ENCODE measurements around the gene RPS6KA5.
"Not testable (repeated sequence)": the region's sequence is repeated elsewhere in the genome, so short reads cannot be mapped to it uniquely, and the experiment has no call there.

RPS6KA5 gene

DNA sequence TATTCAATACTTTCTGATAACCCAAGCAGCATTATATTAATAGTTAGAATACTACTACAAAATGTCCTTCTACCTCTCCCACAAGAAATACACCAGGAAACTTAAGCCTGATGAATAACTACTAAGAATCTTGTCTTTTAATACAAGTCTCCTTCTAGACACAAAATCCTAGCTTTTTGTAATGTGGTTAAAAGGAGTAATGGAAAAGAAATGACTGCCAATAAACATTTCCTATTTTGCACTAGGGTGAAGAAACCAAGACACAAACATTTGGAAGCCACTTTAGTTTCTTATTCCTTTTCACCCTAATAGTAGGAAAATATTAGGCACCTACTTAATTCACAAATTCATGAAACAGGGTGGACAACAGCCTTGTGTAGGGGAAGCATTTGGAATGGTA is 192.9 kb downstream of the RPS6KA5 start:
- FAIRE-seq = no peak

DNA sequence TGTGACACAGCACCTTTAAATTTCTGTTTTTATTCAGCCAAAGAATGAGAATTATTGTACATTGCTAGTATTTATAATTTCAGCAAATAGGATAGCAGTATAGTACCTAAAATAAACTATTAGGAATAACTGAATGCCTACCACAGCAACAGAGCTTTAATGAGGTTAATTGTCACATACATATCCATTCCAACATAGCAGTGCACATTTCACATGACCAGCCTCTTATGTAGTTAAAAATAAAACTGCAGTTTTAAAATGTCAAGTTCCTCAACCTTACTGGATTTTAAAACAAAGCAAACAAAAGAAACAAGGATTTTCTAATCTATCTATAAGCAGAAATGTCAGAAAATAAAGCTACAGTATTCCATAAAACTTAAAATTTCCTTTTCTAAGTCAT is 193.6 kb downstream of the RPS6KA5 start:
- FAIRE-seq = no peak

DNA sequence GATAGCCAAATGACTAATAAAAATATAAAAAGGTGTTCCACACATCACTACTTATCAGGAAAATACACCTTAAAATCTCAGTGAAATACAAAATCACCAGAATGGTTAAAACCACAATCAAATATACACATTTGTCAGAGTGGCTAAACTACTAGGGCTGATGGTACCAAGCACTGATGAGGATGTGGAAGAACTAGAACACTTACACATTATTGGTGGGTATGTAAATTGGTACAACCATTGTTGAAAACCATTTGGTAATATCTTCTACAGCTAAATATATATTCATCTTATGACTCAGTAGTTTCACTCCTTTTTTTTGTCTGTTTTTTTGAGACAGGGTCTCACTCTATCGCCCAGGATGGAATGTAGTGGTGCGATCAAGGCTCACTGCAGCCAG is 195.7 kb downstream of the RPS6KA5 start:
- no peak for FAIRE-seq

- FAIRE-seq = no peak
Observed at GRCh38 chr14:90858511-90858910, 201.9 kb downstream of the RPS6KA5 start.

DNA sequence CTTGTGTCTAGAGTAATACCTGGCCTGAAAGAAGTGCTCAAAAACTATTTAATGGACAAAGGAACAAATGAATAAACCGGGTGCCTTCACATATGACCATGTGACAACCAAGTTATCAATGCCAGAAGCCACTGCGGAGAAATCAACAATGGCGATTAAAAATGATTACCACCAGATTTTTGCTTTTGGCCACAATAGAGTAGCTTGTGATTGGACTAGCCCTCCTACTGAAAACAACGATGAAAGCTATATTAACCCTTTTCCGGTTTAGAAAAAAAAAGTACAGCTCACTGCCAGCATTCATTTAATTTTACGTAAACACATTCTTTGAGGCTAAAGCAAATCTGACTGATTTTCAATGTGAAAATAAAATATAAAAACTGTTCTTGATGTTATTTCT is 202.6 kb downstream of the RPS6KA5 start:
- FAIRE-seq = no peak

GRCh38 chr14:90856115-90856514 is 204.3 kb downstream of the RPS6KA5 start:
- not testable (repeated sequence) for FAIRE-seq

GRCh38 chr14:90853116-90853515 is 207.3 kb downstream of the RPS6KA5 start:
- FAIRE-seq = peak; percentile 99

DNA sequence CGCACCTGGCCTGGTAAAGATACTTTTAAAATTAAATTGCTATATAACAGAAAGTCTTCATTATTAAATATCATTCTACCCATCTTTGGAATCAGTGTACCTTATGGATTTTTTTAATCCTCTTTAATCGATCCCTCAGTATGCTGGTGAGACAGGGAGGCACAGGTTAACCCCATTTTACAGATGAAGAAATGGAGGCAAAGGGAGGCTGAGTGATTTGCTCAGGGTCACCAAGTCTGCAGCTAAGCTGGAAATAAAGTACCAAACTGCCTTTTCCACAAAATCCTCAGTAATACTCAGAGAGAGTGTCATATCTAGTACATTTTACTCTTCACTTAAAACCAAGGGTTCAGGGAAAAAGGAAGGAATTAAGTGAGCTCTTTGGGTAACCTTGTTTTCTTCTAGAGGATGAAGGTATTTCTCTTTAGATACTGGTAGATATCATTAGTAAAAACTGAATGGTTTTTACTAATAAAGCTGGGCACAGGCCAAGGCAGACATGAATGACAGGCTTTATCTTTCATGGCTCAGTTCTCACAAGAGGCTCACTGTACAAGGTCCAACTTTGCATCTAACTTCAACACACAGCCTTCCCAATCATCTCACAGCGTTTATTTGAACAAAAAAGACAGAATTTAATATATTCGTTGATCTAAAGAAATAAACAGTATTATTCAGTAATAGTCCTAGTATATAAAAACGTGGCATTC is 209.0 kb downstream of the RPS6KA5 start:
- FAIRE-seq = no peak

- FAIRE-seq = no peak
Observed at GRCh38 chr14:90850487-90850886, 210.0 kb downstream of the RPS6KA5 start.

DNA sequence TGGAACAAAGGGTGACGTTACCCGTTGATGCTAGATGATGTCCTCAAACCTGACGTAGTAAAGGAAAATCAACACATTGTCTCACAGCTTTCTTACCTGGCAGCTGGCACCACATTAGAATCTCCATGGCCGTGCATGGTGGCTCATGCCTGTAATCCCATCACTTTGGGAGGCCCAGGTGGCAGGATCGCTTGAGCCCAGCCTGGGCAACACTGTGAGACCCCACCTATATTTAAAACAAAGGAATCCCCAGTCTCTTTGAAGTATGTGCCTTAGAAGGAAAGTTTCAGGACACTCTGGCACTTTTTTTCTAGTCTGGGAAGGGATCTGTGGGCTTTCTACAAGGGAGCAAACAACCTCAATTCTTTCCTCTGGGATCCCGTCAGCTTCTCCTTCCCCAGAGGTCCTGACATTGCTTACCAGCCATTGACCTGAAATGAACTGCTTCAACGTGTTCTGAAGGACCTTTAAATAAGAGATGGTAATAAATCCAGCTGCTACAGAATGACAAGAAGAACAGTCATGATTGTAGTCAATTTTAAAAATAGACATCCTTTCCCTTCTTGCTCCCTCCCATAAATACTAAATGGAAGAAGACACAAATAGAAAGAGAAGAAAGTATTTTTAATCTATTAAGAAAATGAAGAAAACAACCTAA is 210.5 kb downstream of the RPS6KA5 start:
- FAIRE-seq = no peak

- no peak for FAIRE-seq
Observed at GRCh38 chr14:90848944-90849731, 211.3 kb downstream of the RPS6KA5 start.

DNA sequence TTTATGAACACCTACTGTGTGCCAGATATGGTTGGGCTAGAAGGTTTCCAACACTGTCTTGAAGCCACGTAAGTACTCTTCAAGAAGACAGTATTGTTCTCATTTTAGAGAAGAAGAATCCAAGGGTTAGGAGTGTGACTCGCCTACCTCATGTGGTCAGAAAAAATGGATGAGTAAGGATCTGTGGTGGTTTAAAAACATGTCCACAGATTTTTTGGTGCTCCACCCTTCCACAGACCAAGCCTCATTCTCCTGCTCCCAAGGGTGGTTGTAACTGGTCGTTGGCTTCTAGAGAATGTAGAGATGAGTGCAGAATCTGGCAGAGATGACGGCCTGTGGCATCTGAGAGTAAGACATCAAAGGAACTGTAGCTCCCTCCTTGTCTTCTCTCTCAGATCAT is 213.9 kb downstream of the RPS6KA5 start:
- no peak for FAIRE-seq

- FAIRE-seq = no peak
Observed at GRCh38 chr14:90844321-90844720, 216.1 kb downstream of the RPS6KA5 start.

DNA sequence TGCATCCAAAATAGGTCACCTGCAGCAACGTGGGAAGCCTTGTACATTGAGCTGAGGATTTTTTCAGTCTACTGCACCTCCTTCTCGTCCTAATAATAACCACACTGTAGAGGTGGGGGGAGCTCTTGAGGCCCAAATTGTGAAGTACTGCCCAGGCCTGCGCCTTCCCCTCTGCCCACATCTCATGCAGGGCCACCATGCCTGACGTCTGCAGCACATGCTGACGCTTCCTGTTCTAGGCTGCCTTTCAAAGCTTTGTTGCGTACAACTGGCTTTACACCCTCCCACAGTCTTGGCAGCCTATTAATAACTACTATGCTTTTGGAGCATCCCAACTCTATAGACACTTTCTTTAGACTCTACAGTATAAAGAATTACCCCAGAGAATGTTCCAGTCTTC is 217.7 kb downstream of the RPS6KA5 start:
- no peak for FAIRE-seq

DNA sequence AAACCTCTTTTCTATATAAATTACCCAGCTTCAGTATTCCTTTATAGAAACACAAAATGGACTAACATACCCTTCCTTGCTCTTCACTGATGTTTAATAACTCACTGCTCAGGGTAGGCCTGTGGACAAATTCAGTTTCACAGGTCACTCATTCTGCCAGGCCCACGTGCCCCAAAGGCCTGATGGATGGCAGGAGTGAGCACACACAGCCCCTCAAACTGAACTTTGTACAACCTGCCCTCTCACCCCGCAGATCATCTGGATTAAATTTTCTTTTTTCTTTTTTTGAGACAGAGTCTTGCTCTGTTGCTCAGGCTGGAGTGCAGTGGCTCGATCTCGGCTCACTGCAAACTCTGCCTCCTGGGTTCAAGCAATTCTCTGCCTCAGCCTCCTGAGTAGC is 219.8 kb downstream of the RPS6KA5 start:
- not testable (repeated sequence) for FAIRE-seq

- no peak for FAIRE-seq
Observed at GRCh38 chr14:90839889-90840266, 220.6 kb downstream of the RPS6KA5 start.

GRCh38 chr14:90839024-90839888 is 221.2 kb downstream of the RPS6KA5 start:
- peak; percentile 67 for FAIRE-seq

GRCh38 chr14:90838531-90838930 is 221.9 kb downstream of the RPS6KA5 start:
- not testable (repeated sequence) for FAIRE-seq

DNA sequence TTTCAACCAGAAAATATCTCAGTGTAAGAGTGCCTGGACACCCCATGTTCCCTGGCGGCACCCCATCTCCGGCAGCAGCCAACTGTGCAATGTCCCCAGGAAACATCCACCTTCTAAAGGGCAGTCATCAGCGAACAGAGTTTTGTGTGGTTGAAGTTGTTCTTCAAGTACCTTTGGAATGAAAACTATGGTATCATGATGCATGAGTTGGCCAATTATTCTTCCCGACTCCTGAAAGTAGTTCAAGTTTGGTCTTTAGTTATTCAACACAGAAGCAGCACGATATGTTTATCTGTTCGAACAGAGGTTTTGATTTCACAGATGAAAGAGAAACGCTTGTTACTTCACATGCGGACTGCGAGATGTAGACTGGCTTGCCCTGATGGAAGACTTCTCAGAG is 223.1 kb downstream of the RPS6KA5 start:
- FAIRE-seq = no peak

DNA sequence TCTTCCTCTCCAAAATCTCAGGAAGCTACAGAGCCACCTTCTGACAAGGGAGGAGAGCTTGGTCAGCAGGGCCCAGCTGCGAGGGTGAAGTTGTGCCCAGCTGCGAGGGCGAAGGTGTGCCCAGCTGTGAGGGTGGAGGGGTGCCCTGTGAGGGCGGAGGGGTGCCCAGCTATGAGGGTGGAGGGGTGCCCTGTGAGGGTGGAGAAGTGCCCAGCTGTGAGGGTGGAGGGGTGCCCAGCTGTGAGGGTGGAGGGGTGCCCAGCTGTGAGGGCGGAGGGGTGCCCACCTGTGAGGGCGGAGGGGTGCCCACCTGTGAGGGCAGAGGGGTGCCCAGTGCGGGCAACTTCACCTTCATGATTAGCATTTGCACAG is 223.8 kb downstream of the RPS6KA5 start:
- FAIRE-seq = no peak

DNA sequence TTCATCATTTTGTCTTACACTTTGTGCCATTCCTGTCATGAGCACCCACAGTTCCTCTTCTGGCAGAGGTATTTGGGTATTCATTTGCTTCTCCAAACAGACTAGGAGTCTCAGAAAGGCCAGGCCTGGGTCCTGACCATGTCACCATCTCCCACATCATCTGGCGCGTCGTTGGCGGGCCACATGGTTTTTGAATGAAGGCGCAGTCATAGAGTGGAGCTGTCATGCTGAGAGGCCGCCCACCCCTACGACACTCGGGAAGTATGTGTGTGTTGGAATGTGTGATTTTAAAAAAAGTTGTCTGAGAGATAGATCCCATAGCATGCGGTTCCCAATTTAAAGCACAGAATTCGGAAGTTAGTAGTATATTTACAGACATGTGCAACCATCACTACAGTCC is 228.6 kb downstream of the RPS6KA5 start:
- no peak for FAIRE-seq

- no peak for FAIRE-seq
Observed at GRCh38 chr14:90830931-90831701, 229.3 kb downstream of the RPS6KA5 start.

Measured in endometrium (tissue), 2 donors.